Parathyroid adenoma (tissue), 2 donors: ENCODE measurements around the gene FOSL2.

Experiments used
- H2AFZ ChIP-seq: fragments of 300-600 bp; sonication (generic); one replicate; pipeline ENCODE4 v1.7.0; 2017; ENCODE audit warnings: antibody characterized with exemption, mild to moderate bottlenecking
- H3K27ac ChIP-seq: fragments of 300-600 bp; sonication (generic); one replicate; pipeline ENCODE4 v1.7.0; 2017
- H3K27me3 ChIP-seq: fragments of 300-600 bp; sonication (generic); one replicate; pipeline ENCODE4 v1.7.0; 2017; ENCODE audit warnings: low read length; ENCODE audit not compliant: control insufficient read depth, insufficient read depth
- H3K36me3 ChIP-seq: fragments of 300-600 bp; sonication (generic); one replicate; pipeline ENCODE4 v1.7.0; 2017; ENCODE audit warnings: low read length; ENCODE audit not compliant: control insufficient read depth, insufficient read depth
- H3K4me1 ChIP-seq: fragments of 300-600 bp; sonication (generic); one replicate; pipeline ENCODE4 v1.7.0; 2017; ENCODE audit warnings: control low read depth
- H3K4me2 ChIP-seq: fragments of 300-600 bp; sonication (generic); one replicate; pipeline ENCODE4 v1.7.0; 2017; ENCODE audit warnings: low read length
- H3K4me3 ChIP-seq: fragments of 300-600 bp; sonication (generic); one replicate; pipeline ENCODE4 v1.7.0; 2017; ENCODE audit warnings: low read depth, low read length
- H3K79me2 ChIP-seq: fragments of 300-600 bp; sonication (generic); one replicate; pipeline ENCODE4 v1.7.0; 2017; ENCODE audit warnings: control low read depth
- H3K9ac ChIP-seq: fragments of 300-600 bp; sonication (generic); one replicate; pipeline ENCODE4 v1.7.0; 2017; ENCODE audit warnings: mild to moderate bottlenecking
- H3K9me3 ChIP-seq: fragments of 300-600 bp; sonication (generic); one replicate; pipeline ENCODE4 v1.7.0; 2017; ENCODE audit warnings: low read length; ENCODE audit not compliant: control insufficient read depth
- CTCF ChIP-seq: fragments of 300-600 bp; sonication (generic); IDR thresholded peaks from one replicate; pipeline ENCODE4 v1.7.0; 2017; ENCODE audit warnings: antibody characterized with exemption, mild to moderate bottlenecking
- donor health status: primary hyperparathyroidism.

FOSL2 gene

GRCh38 chr2:28447086-28447485, 54.4 kb downstream of the FOSL2 start:
- Histone ChIP-seq H3K4me1 (no peaks in the 10 kb centered on the region), H3K9me3 (no peaks in the 10 kb centered on the region), H3K79me2 (no peaks in the 10 kb centered on the region), H3K4me2 (no peak overlapping the region), H3K4me3 (no peak overlapping the region), H3K36me3 (no peaks in the 10 kb centered on the region), H3K27me3 (no peaks in the 10 kb centered on the region), H2AFZ (no peak overlapping the region), H3K27ac (no peak overlapping the region), H3K9ac (no peak overlapping the region)
- TF ChIP-seq CTCF = no peak

GRCh38 chr2:28447943-28448792, 55.5 kb downstream of the FOSL2 start:
- no peak overlapping the region for H3K27ac ChIP-seq
- H3K9me3 ChIP-seq = no peaks in the 10 kb centered on the region
- H3K27me3 ChIP-seq = no peaks in the 10 kb centered on the region
- H3K9ac ChIP-seq = no peak overlapping the region
- no peaks in the 10 kb centered on the region for H3K36me3 ChIP-seq
- H3K4me3 ChIP-seq = no peak overlapping the region
- no peak overlapping the region for H3K4me2 ChIP-seq
- no peaks in the 10 kb centered on the region for H3K4me1 ChIP-seq
- H3K79me2 ChIP-seq = no peaks in the 10 kb centered on the region
- TF ChIP-seq CTCF = no peak
- no peak overlapping the region for H2AFZ ChIP-seq

GRCh38 chr2:28448793-28449100, 56.1 kb downstream of the FOSL2 start:
- TF ChIP-seq CTCF = no peak
- Histone ChIP-seq H2AFZ (no peak overlapping the region), H3K9me3 (no peaks in the 10 kb centered on the region), H3K36me3 (no peaks in the 10 kb centered on the region), H3K4me1 (no peaks in the 10 kb centered on the region), H3K4me3 (no peak overlapping the region), H3K9ac (no peak overlapping the region), H3K4me2 (no peak overlapping the region), H3K79me2 (no peaks in the 10 kb centered on the region), H3K27me3 (no peaks in the 10 kb centered on the region), H3K27ac (no peak overlapping the region)

- no peak overlapping the region for H3K27ac ChIP-seq
- H3K4me3 ChIP-seq = no peak overlapping the region
- no peak for TF ChIP-seq CTCF
Observed at GRCh38 chr2:28449126-28449487, 56.4 kb downstream of the FOSL2 start.

More at GRCh38 chr2:28449126-28449487, 56.4 kb downstream of the FOSL2 start:
- Histone ChIP-seq H3K9me3 (no peaks in the 10 kb centered on the region), H3K27me3 (no peaks in the 10 kb centered on the region), H3K9ac (no peak overlapping the region), H2AFZ (no peak overlapping the region), H3K4me2 (no peak overlapping the region), H3K4me1 (no peaks in the 10 kb centered on the region), H3K79me2 (no peaks in the 10 kb centered on the region), H3K36me3 (no peaks in the 10 kb centered on the region)
